A549 (cell line): ENCODE results near the gene VSIG2. TPM values are rescaled to one million over a fixed set of nuclear protein-coding genes. Genes with fewer than 3 reads are reported as not detected.

ENCODE experiments used
- ATAC-seq, 2 experiments: fragments of 200-7000 bp in 1 of 2; fragments of >200 bp in 1 of 2; cut with Nextera tagmentation in 1 of 2; cut with Tn5 transposase in 1 of 2; 3 replicates each; pipeline versions ENCODE4 v1.8.0 to v1.9.1; 2018 to 2020; ENCODE audit warnings: mild to moderate bottlenecking in 1 of 2, moderate library complexity in 1 of 2
- CTCF ChIA-PET: fragments of 300-600 bp; sonication (Branson Sonifier 250); formaldehyde crosslinking; extraction: SDS; loops from one replicate; lab custom pipeline; 2021; ENCODE audit warnings: antibody characterized with exemption, inconsistent platforms; lab: Yijun Ruan, JAX
- POLR2A ChIA-PET: fragments of 350-600 bp; formaldehyde crosslinking; extraction: SDS; loops from one replicate; lab custom pipeline; 2021; ENCODE audit warnings: antibody characterized with exemption, inconsistent platforms; lab: Yijun Ruan, JAX
- DNase-seq, 2 experiments: peaks; one replicate each; pipeline versions ENCODE4 v3.0.0 to v3.0.0-alpha.2; 2011 to 2016; ENCODE audit warnings: low read depth in 1 of 2, low spot score in 1 of 2
- FAIRE-seq: peaks from 2 replicates; lab custom pipeline; 2011; peaks lifted over from hg19 to GRCh38; lab: Jason Lieb, UNC
- H3K27ac ChIP-seq, 2 experiments: fragments of >200 bp; sonication (Bioruptor Twin); formaldehyde crosslinking; 3 replicates each; pipeline ENCODE4 v1.5.1; 2016 to 2017
- H3K4me1 ChIP-seq: fragments of >200 bp; sonication (Bioruptor Twin); formaldehyde crosslinking; 3 replicates; pipeline ENCODE4 v1.6.1; 2016
- H3K4me2 ChIP-seq: fragments of >200 bp; sonication (Bioruptor Twin); formaldehyde crosslinking; 3 replicates; pipeline ENCODE4 v1.6.1; 2016
- H3K4me3 ChIP-seq: fragments of >200 bp; sonication (Bioruptor Twin); formaldehyde crosslinking; 3 replicates; pipeline ENCODE4 v1.5.1; 2016
- H3K9me3 ChIP-seq: fragments of >200 bp; sonication (Bioruptor Twin); formaldehyde crosslinking; 3 replicates; pipeline ENCODE4 v1.6.1; 2016
- ATOH8 ChIP-seq: fragments of 250-450 bp; sonication (Bioruptor Pico); IDR thresholded peaks from 2 replicates; pipeline ENCODE4 v1.5.0; 2020; ENCODE audit warnings: low read depth, mild to moderate bottlenecking, moderate library complexity
- BHLHE40 ChIP-seq: IDR thresholded peaks from 2 replicates; pipeline ENCODE4 v1.6.1; 2012; ENCODE audit warnings: low read depth, low read length, inconsistent platforms
- CBX2 ChIP-seq: fragments of 200-600 bp; sonication (generic); IDR thresholded peaks from 2 replicates; pipeline ENCODE4 v1.6.1; 2016; ENCODE audit warnings: low read depth, mild to moderate bottlenecking, borderline replicate concordance
- CHD2 ChIP-seq: fragments of 150-350 bp; IDR thresholded peaks from 2 replicates; pipeline ENCODE4 v1.6.1; 2014; ENCODE audit warnings: low read length; ENCODE audit not compliant: partially characterized antibody
- CHD4 ChIP-seq: fragments of 200-600 bp; sonication (generic); IDR thresholded peaks from 2 replicates; pipeline ENCODE4 v1.6.1; 2016; ENCODE audit warnings: antibody characterized with exemption, mild to moderate bottlenecking, borderline replicate concordance
- EP300 ChIP-seq, 2 experiments: fragments of >200 bp; sonication (Bioruptor Twin); formaldehyde crosslinking; IDR thresholded peaks; 2 replicates in 1 of 2; 3 replicates in 1 of 2; pipeline ENCODE4 v1.6.1; 2016 to 2017
- FOSB ChIP-seq: fragments of 250-450 bp; sonication (Bioruptor Pico); IDR thresholded peaks from 2 replicates; pipeline ENCODE4 v1.5.0; 2020; ENCODE audit warnings: mild to moderate bottlenecking, moderate library complexity
- HES2 ChIP-seq: fragments of >200 bp; sonication (Bioruptor Twin); formaldehyde crosslinking; IDR thresholded peaks from 2 replicates; pipeline ENCODE4 v1.6.1; 2016
- HOXB13 ChIP-seq: fragments of 250-450 bp; sonication (Bioruptor Pico); IDR thresholded peaks from 2 replicates; pipeline ENCODE4 v1.5.0; 2020; ENCODE audit warnings: low read depth, mild to moderate bottlenecking, moderate library complexity
- HOXB5 ChIP-seq: fragments of 250-450 bp; sonication (Bioruptor Pico); IDR thresholded peaks from 2 replicates; pipeline ENCODE4 v1.5.0; 2020; ENCODE audit warnings: mild to moderate bottlenecking, moderate library complexity
- JUN ChIP-seq, 2 experiments: fragments of >200 bp; sonication (Bioruptor Twin); formaldehyde crosslinking; IDR thresholded peaks; 2 replicates in 1 of 2; 3 replicates in 1 of 2; pipeline ENCODE4 v1.6.1; 2016 to 2017
- JUNB ChIP-seq: fragments of >200 bp; sonication (Bioruptor Twin); formaldehyde crosslinking; IDR thresholded peaks from 2 replicates; pipeline ENCODE4 v1.6.1; 2016
- MAFK ChIP-seq: fragments of 450-650 bp; IDR thresholded peaks from 2 replicates; pipeline ENCODE4 v1.6.1; 2014; ENCODE audit not compliant: partially characterized antibody
- NFE2L2 ChIP-seq: fragments of 150-350 bp; conservative IDR thresholded peaks from 2 replicates; pipeline ENCODE4 v1.6.1; 2014; ENCODE audit warnings: low read length
- NPAS2 ChIP-seq: fragments of 250-450 bp; sonication (Bioruptor Pico); IDR thresholded peaks from 2 replicates; pipeline ENCODE4 v1.8.0; 2022; ENCODE audit warnings: mild to moderate bottlenecking, moderate library complexity, borderline replicate concordance
- NR3C1 ChIP-seq: fragments of >200 bp; sonication (Bioruptor Twin); formaldehyde crosslinking; IDR thresholded peaks from 3 replicates; pipeline ENCODE4 v1.6.1; 2017
- PBX3 ChIP-seq: IDR thresholded peaks from 2 replicates; pipeline ENCODE4 v1.6.1; 2012
- PHF8 ChIP-seq: fragments of 200-600 bp; sonication (generic); IDR thresholded peaks from 2 replicates; pipeline ENCODE4 v1.6.1; 2016; ENCODE audit warnings: low read depth, mild to moderate bottlenecking, antibody characterized with exemption, moderate library complexity, borderline replicate concordance
- POLR2A ChIP-seq: IDR thresholded peaks from 2 replicates; pipeline ENCODE4 v1.6.1; 2012; ENCODE audit warnings: mild to moderate bottlenecking, low read length
- RFX5 ChIP-seq: fragments of 450-650 bp; IDR thresholded peaks from 2 replicates; pipeline ENCODE4 v1.7.1; 2014; ENCODE audit warnings: antibody characterized with exemption, mild to moderate bottlenecking, moderate library complexity
- TFCP2L1 ChIP-seq: fragments of 250-450 bp; sonication (Bioruptor Pico); IDR thresholded peaks from 2 replicates; pipeline ENCODE4 v1.5.0; 2021; ENCODE audit warnings: mild to moderate bottlenecking
- TP53 ChIP-seq: fragments of 250-450 bp; sonication (Bioruptor Pico); IDR thresholded peaks from 2 replicates; pipeline ENCODE4 v1.5.0; 2021; ENCODE audit warnings: mild to moderate bottlenecking, moderate library complexity
- ZNF302 ChIP-seq: fragments of 250-450 bp; sonication (Bioruptor Pico); IDR thresholded peaks from 2 replicates; pipeline ENCODE4 v1.9.0; 2021; ENCODE audit warnings: inconsistent platforms, mild to moderate bottlenecking, moderate library complexity
- ZSCAN20 ChIP-seq: fragments of 250-450 bp; sonication (Bioruptor Pico); IDR thresholded peaks from 2 replicates; pipeline ENCODE4 v1.8.0; 2022; ENCODE audit warnings: mild to moderate bottlenecking, moderate library complexity
- WGBS: methylation state at CpG from one replicate; pipeline ENCODE4 v1.1.6; 2017; ENCODE audit errors: missing lambda C conversion rate; 5-methylcytosine and 5-hydroxymethylcytosine counted together
- polyA plus RNA-seq, 4 experiments: library from polyadenylated mRNA; depleted of rRNA in 3 of 4; stranded (reverse); fragments of >200 nt; fragmentation: RNase III in 1 of 4; extraction: RNeasy Plus Mini Kit Qiagen cat#74134 plus additional on column Dnase treatment in 1 of 4; gene quantifications; 2 replicates in 3 of 4; 3 replicates in 1 of 4; pipeline ENCODE4 v1.2.3, GENCODE V29; 2011 to 2017
- TF ChIP-seq, protein P1 (sequence below): IDR thresholded peaks from 2 replicates; pipeline ENCODE4 v1.6.1; 2012

The VSIG2 gene
- polyA plus RNA-seq, 2 of the 4 experiments (the other 2 are of a cell fraction): not detected

DNA sequence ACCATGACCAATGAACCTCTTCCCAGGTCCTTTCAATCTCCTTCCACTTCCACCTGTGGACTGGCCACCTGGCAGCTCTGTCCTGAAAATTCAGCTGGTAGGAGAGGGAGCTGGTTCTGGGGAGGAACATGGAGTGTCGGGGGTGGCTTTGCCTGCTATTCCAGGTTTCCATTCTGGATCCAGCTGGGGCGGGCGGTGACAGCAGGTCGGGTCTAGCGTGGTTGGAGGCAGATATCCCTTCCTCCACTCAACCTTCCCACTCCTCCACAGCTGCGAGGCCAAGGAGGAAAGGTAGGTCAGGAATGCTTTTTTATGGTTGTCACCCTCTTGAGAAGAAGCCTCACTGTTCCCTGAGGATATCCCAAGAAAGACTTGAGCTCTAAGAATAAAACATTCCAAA is 9.0 kb downstream of the VSIG2 start:
- POLR2A ChIA-PET: no interaction called here
- ATAC-seq: no peak

DNA sequence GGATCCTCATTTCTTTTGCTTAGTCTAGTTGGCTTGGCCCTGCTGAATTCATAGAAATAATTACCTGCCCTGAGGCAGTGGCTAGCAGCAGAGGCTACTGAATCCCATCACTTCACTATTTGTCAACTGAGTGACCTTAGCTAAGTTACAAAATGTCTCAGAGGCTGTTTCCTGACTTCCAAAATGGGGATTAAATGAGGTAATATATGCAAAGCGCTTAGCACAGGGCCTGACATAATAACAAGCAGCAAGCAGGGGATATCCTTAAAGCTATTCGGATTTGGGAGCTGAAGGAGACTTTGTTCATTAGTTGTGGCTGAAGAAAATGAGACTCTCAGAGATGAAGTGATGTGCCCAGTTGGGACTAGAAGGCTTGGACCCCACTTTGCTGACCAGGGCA is 9.5 kb downstream of the VSIG2 start:
- ChIA-PET POLR2A (no interaction called here), CTCF (interaction anchor here (1.1 to 3.5 kb wide), 3 partner anchors 16 to 51 kb away, joined by 3 to 9 read pairs (median 8); no protein-coding TSS in a partner anchor)
- 76% methylated on average over 2 of the region's 2 CpGs for WGBS
- no peaks in the 10 kb centered on the region for H3K9me3 ChIP-seq
- peaks cover 9% of the 10 kb centered on the region; the same call in 2 of the 3 replicates for H3K4me1 ChIP-seq
- DNase-seq: no peak
- TF ChIP-seq NPAS2 (CRISPR knock-in tag) (no peak), CHD2 (no peak), PHF8 (no peak), RFX5 (no peak), ZNF302 (CRISPR knock-in tag) (no peak), POLR2A (no peak), ATOH8 (CRISPR knock-in tag) (no peak), PBX3 (no peak), FOSB (CRISPR knock-in tag) (no peak), TP53 (CRISPR knock-in tag) (no peak), HOXB13 (no peak)
- no peak for FAIRE-seq
- no peak for ATAC-seq
- H3K4me2 ChIP-seq: no peak overlapping the region
- no peak overlapping the region for H3K27ac ChIP-seq
- no peak overlapping the region for H3K4me3 ChIP-seq

More for the DNA sequence above, 9.0 kb downstream of the VSIG2 start:
- Histone ChIP-seq H3K9me3 (no peaks in the 10 kb centered on the region), H3K27ac (no peak overlapping the region), H3K4me2 (no peak overlapping the region), H3K4me1 (peaks cover 10% of the 10 kb centered on the region; the same call in 2 of the 3 replicates), H3K4me3 (no peak overlapping the region)
- no peak for TF ChIP-seq BHLHE40
- TF ChIP-seq RFX5: no peak
- TF ChIP-seq PHF8: no peak
- TF ChIP-seq JUN (IDR thresholded peaks at IDR 0.05): no peak
- TF ChIP-seq HOXB5 (CRISPR knock-in tag): no peak
- no peak for TF ChIP-seq MAFK
- TF ChIP-seq CHD4: no peak
- TF ChIP-seq EP300 (IDR thresholded peaks at IDR 0.05): no peak
- TF ChIP-seq TFCP2L1 (CRISPR knock-in tag): no peak
- TF ChIP-seq, protein P1, sequence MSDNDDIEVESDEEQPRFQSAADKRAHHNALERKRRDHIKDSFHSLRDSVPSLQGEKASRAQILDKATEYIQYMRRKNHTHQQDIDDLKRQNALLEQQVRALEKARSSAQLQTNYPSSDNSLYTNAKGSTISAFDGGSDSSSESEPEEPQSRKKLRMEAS: no peak
- TF ChIP-seq HES2: no peak
- no peak for TF ChIP-seq ZSCAN20 (CRISPR knock-in tag)
- TF ChIP-seq CBX2: no peak
- no peak for TF ChIP-seq NR3C1
- no peak for TF ChIP-seq JUNB
- no peak for TF ChIP-seq NFE2L2
- no peak for DNase-seq
- CTCF ChIA-PET: interaction anchor here (1.1 to 3.5 kb wide), 4 partner anchors 10 to 51 kb away, joined by 3 to 9 read pairs (median 6); no protein-coding TSS in a partner anchor
- FAIRE-seq: no peak
- 59% methylated on average over 6 of the region's 6 CpGs for WGBS
